Thymus (tissue), 14 donors: Measurements from ENCODE around the gene GLT8D1. TPM values are rescaled to one million over a fixed set of nuclear protein-coding genes. Genes with fewer than 3 reads are reported as not detected.
A peak's percentile ranks its signal among the peaks of the same experiment; 100 is the strongest.

Experiments
- DNase-seq, 9 donors: peaks; one replicate each; pipeline ENCODE4 v3.0.0-alpha.2; 2013; ENCODE audit warnings: low spot score in 9 of 9, low read depth in 6 of 9, missing footprints in 1 of 9
- H3K27ac ChIP-seq, 2 donors: one replicate each; pipeline ENCODE4 v1.5.1; 2013; ENCODE audit warnings: control low read depth in 1 of 2, low read depth in 1 of 2, low read length in 1 of 2, mild to moderate bottlenecking in 1 of 2, moderate library complexity in 1 of 2
- H3K27me3 ChIP-seq, 2 donors: one replicate each; pipeline ENCODE4 v1.5.1; 2013; ENCODE audit warnings: low read length in 1 of 2; ENCODE audit not compliant: control insufficient read depth in 2 of 2, insufficient read depth in 1 of 2
- H3K36me3 ChIP-seq, 2 donors: one replicate each; pipeline ENCODE4 v1.5.1; 2013; ENCODE audit warnings: low read length in 1 of 2, mild to moderate bottlenecking in 1 of 2, moderate library complexity in 1 of 2; ENCODE audit not compliant: control insufficient read depth in 2 of 2, insufficient read depth in 2 of 2
- H3K4me1 ChIP-seq, 2 donors: one replicate each; pipeline ENCODE4 v1.5.1; 2013; ENCODE audit warnings: low read length in 2 of 2; ENCODE audit not compliant: control insufficient read depth in 2 of 2, insufficient read depth in 2 of 2
- H3K4me3 ChIP-seq, 2 donors: one replicate each; pipeline ENCODE4 v1.5.1; 2013; ENCODE audit warnings: low read length in 2 of 2, control low read depth in 1 of 2, mild to moderate bottlenecking in 1 of 2
- H3K9me3 ChIP-seq, 2 donors: one replicate each; pipeline ENCODE4 v1.5.1; 2013; ENCODE audit warnings: low read length in 1 of 2, mild to moderate bottlenecking in 1 of 2; ENCODE audit not compliant: control insufficient read depth in 2 of 2, insufficient read depth in 1 of 2
- WGBS: extraction: QIAGEN DNeasy Blood & Tissue Kit; methylation state at CpG from one replicate; pipeline ENCODE4 v1.1.7; 2013; 5-methylcytosine and 5-hydroxymethylcytosine counted together
- long read RNA-seq, 10 donors: transcript quantifications; one replicate each; lab custom pipeline, GENCODE V29; 2026
- polyA plus RNA-seq: library from polyadenylated mRNA; stranded (reverse); fragments of 200-250 nt; gene quantifications from one replicate; pipeline ENCODE4 v1.2.3, GENCODE V29; 2013
- total RNA-seq: library from RNA; stranded (reverse); fragments of 120-200 nt; gene quantifications from one replicate; pipeline ENCODE4 v1.2.4, GENCODE V29; 2013
- donor health status: healthy.

Gene GLT8D1
- total RNA-seq = 46.0 TPM
- 47.5 TPM for polyA plus RNA-seq
- long read RNA-seq, donor 1 = 0 reads
- long read RNA-seq, donor 2, transcript GLT8D1-201 (10 exons, 1,849 nt) = major isoform, 9 of 10 reads
- long read RNA-seq, donor 2, partial matches to known transcripts = 0 of 10 reads
- long read RNA-seq, donor 2, other reads (novel, unspliced or antisense) = 0 of 10 reads
- long read RNA-seq, donor 3, transcript GLT8D1-201 (10 exons, 1,849 nt) = major isoform, 5 of 7 reads
- long read RNA-seq, donor 3, partial matches to known transcripts = 0 of 7 reads
- long read RNA-seq, donor 3, other reads (novel, unspliced or antisense) = 0 of 7 reads
- long read RNA-seq, donor 4 = 0 reads
- long read RNA-seq, donor 5, partial matches to known transcripts = 0 of 2 reads
- long read RNA-seq, donor 5, other reads (novel, unspliced or antisense) = 0 of 2 reads
- long read RNA-seq, donor 6, transcript GLT8D1-201 (10 exons, 1,849 nt) = major isoform, 5 of 6 reads
- long read RNA-seq, donor 6, partial matches to known transcripts = 0 of 6 reads
- long read RNA-seq, donor 6, other reads (novel, unspliced or antisense) = 0 of 6 reads
- long read RNA-seq, donor 7, transcript GLT8D1-201 (10 exons, 1,849 nt) = major isoform, 7 of 8 reads
- long read RNA-seq, donor 7, partial matches to known transcripts = 0 of 8 reads
- long read RNA-seq, donor 7, other reads (novel, unspliced or antisense) = 0 of 8 reads
- long read RNA-seq, donor 8, partial matches to known transcripts = 0 of 2 reads
- long read RNA-seq, donor 8, other reads (novel, unspliced or antisense) = 0 of 2 reads
- long read RNA-seq, donor 9, partial matches to known transcripts = 22 of 162 reads
- long read RNA-seq, donor 9, other reads (novel, unspliced or antisense) = 136 of 162 reads
- long read RNA-seq, donor 10, partial matches to known transcripts = 0 of 5 reads
- long read RNA-seq, donor 10, other reads (novel, unspliced or antisense) = 0 of 5 reads

GRCh38 chr3:52705688-52706686 lies at the start of gene GLT8D1, which contains the start of gene SPCS1:
TSS of gene GLT8D1 (minus strand) at chr3:52705791. CDS start at chr3:52700460, 5,331 bp downstream.
TSS of gene SPCS1 (plus strand) at chr3:52706106. CDS start at chr3:52706247, 141 bp downstream.
- Histone ChIP-seq H3K4me3 (peak within 1 kb of the TSS; percentile 71 to 81), H3K27ac (peak within 1 kb of the TSS; percentile 55 to 92), H3K36me3 (peaks cover 4 to 18% of the 10 kb centered on the region in 2 donors), H3K27me3 (no peaks in the 10 kb centered on the region), H3K9me3 (no peaks in the 10 kb centered on the region), H3K4me1 (peaks cover 22 to 30% of the 10 kb centered on the region in 2 donors)
- under 1% methylated on average over 94 of the region's 94 CpGs for WGBS
- peak; percentile 76 to 95 (median 90) for DNase-seq

DNA sequence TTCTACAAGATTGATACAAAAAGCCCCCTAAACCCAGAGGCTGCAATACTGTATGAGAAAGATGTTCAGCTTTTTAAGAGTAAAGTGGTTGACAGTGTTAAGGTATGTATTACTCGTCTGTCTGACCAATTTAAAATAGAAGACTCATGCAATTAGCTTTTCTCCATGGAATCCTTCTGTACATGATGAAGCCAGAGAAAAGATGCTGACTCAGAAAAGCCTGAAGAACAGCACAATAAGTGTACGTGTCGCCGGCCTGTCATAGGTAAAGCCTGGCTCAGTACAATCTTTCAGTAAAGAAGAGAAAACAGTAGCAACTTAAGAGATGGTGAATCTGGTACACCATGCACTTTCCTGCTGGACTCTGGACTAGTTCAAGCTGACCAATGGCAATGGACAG lies 48.8 kb upstream of the GLT8D1 start:
- H3K4me1 ChIP-seq = no peaks in the 10 kb centered on the region
- no peak overlapping the region for H3K27ac ChIP-seq
- WGBS = 99% methylated on average over 4 of the region's 4 CpGs
- no peaks in the 10 kb centered on the region for H3K9me3 ChIP-seq
- DNase-seq = no peak
- no peaks in the 10 kb centered on the region for H3K27me3 ChIP-seq
- H3K4me3 ChIP-seq = no peak overlapping the region
- peaks cover 28 to 43% of the 10 kb centered on the region in 2 donors for H3K36me3 ChIP-seq

- WGBS = 98% methylated on average over 3 of the region's 3 CpGs
- Histone ChIP-seq H3K9me3 (no peaks in the 10 kb centered on the region), H3K4me1 (no peaks in the 10 kb centered on the region), H3K4me3 (no peak overlapping the region), H3K36me3 (peaks cover 26 to 48% of the 10 kb centered on the region in 2 donors), H3K27me3 (no peaks in the 10 kb centered on the region), H3K27ac (no peak overlapping the region)
- no peak for DNase-seq
These were observed 46.6 kb upstream of the GLT8D1 start for GRCh38 chr3:52752045-52752660.

DNA sequence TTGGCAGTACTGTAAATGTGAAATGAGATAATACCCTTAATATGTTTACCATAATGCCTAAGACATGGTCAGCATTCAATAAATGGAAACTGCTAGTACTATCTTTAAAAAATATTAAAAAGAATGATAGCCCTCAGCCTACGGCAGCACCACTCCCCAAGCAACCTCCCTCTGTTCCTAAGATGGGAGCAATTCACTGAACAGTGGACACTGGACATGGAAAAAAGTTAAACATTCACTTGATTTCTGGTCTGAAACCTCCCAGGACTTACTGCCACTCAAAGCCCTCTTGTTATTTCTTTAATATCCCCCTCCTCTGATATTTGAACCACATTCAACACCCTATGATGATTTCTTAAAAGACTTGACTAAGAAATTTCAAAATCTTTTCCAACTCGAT lies 38.1 kb upstream of the GLT8D1 start:
- peaks cover 21 to 63% of the 10 kb centered on the region in 2 donors for H3K36me3 ChIP-seq

DNA sequence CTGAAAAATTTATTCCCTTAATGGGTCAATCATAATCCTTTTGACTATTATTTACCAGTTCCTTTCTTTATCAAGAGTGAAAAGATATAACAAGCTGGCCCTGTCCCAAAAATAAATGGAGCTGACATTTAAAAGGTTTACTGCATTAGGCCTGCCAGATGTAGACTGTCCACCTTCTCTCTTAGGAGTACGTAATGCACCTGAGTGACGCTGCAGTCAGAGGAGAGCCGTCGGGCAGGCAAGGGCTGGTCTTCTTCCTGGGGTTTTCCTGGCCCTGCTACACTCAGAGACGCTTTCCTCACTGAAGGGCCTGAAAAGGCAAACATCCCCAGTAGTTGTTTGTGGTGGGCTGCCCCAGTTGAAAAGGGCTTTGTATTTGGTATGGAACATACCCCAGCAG lies 37.6 kb upstream of the GLT8D1 start:
- H3K27ac ChIP-seq = peak overlapping the region in 1 of 2 donors; percentile 8
- no peak overlapping the region for H3K4me3 ChIP-seq
- no peaks in the 10 kb centered on the region for H3K4me1 ChIP-seq
- DNase-seq = no peak
- H3K9me3 ChIP-seq = no peaks in the 10 kb centered on the region
- no peaks in the 10 kb centered on the region for H3K27me3 ChIP-seq
- peaks cover 22 to 64% of the 10 kb centered on the region in 2 donors for H3K36me3 ChIP-seq
- WGBS = 94% methylated on average over 5 of the region's 5 CpGs

More for the DNA sequence above, 38.1 kb upstream of the GLT8D1 start:
- Histone ChIP-seq H3K9me3 (no peaks in the 10 kb centered on the region), H3K27me3 (no peaks in the 10 kb centered on the region), H3K27ac (peak overlapping the region in 1 of 2 donors; percentile 8), H3K4me3 (no peak overlapping the region), H3K4me1 (no peaks in the 10 kb centered on the region)
- WGBS = 98% methylated on average over 2 of the region's 2 CpGs
- no peak for DNase-seq

DNA sequence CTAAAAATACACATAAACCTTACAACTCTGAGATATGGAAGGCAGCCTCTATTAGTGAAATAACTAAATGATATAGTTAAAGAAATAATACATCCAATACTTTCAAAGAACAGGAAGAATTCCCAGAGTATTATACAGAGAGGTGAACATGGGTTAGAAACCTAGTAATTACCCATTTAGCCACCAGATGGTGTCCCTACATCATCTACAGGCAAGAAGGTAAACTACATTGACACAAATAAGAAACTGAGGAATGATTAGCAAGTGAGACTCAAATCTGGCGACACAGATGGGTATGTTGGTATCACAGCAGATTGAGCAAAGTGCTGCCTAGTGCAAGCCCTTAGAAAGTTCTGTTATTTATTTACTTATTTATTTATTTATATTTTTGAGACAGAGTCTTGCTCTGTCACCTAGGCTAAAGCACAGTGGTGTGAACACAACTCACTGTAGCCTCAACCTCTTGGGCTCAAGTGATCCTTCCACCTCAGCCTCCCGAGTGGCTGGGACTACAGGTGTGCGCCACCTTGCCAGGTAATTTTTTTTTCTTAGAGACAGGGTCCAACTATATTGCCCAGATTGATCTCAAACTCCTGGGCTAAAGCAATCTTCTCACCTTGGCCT lies 36.9 kb upstream of the GLT8D1 start:
- peak overlapping the region in 1 of 2 donors; percentile 20 for H3K27ac ChIP-seq
- H3K4me1 ChIP-seq = no peaks in the 10 kb centered on the region
- DNase-seq = peak in 7 of 9 donors; percentile 7 to 59 (median 36)
- 96% methylated on average over 3 of the region's 3 CpGs for WGBS
- H3K27me3 ChIP-seq = no peaks in the 10 kb centered on the region
- peaks cover 24 to 66% of the 10 kb centered on the region in 2 donors for H3K36me3 ChIP-seq
- no peak overlapping the region for H3K4me3 ChIP-seq
- H3K9me3 ChIP-seq = no peaks in the 10 kb centered on the region

DNA sequence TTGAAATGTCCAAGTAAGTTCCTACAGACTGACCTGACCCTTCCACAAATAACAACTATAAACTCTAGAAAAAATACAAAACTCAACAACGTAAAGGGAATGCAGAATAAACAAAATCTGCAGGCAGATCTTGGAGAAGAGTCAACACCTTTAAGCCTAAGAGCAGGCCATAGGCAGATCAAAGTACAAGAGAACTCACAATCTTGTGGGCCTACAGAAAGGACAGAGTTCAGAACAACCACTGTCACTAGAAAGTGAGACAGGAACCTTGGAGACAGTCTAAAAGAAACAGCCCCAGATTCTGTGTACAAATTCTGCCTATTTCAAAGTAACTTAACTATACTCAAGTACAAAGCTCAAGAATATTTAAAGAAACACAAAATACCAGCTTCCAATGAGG lies 34.1 kb upstream of the GLT8D1 start:
- Histone ChIP-seq H3K27me3 (no peaks in the 10 kb centered on the region), H3K9me3 (no peaks in the 10 kb centered on the region), H3K36me3 (peaks cover 19 to 54% of the 10 kb centered on the region in 2 donors), H3K4me3 (no peak overlapping the region), H3K27ac (no peak overlapping the region), H3K4me1 (no peaks in the 10 kb centered on the region)
- 98% methylated on average over 1 of the region's 1 CpG for WGBS
- DNase-seq = no peak
